ENCODE measurements around the gene PARP12.

PARP12 gene

GRCh38 chr7:139985811-139986210, 76.9 kb downstream of the PARP12 start:
- in situ Hi-C loops (cut with HindIII; ENCODE audit: low pct_ligation_motif_present, low pct_unique_long_range_greater_than_20kb, low sequenced_read_pairs), result no loop called here

GRCh38 chr7:139984642-139985539, 77.9 kb downstream of the PARP12 start:
- no peak for DNase-seq
- in situ Hi-C loops (cut with HindIII; ENCODE audit: low pct_ligation_motif_present, low pct_unique_long_range_greater_than_20kb, low sequenced_read_pairs), result no loop called here

More at GRCh38 chr7:139985811-139986210, 76.9 kb downstream of the PARP12 start:
- no peak for DNase-seq

GRCh38 chr7:139982927-139983920, 79.5 kb downstream of the PARP12 start:
- in situ Hi-C loops (cut with HindIII; ENCODE audit: low pct_ligation_motif_present, low pct_unique_long_range_greater_than_20kb, low sequenced_read_pairs), result no loop called here

GRCh38 chr7:139981511-139981895, 81.2 kb downstream of the PARP12 start:
- no peak for DNase-seq
- in situ Hi-C loops (cut with HindIII; ENCODE audit: low pct_ligation_motif_present, low pct_unique_long_range_greater_than_20kb, low sequenced_read_pairs), result no loop called here

More at GRCh38 chr7:139982927-139983920, 79.5 kb downstream of the PARP12 start:
- DNase-seq, result no peak

GRCh38 chr7:139976838-139977656, 85.7 kb downstream of the PARP12 start:
- no peak for DNase-seq
- in situ Hi-C loops (cut with HindIII; ENCODE audit: low pct_ligation_motif_present, low pct_unique_long_range_greater_than_20kb, low sequenced_read_pairs), result no loop called here

GRCh38 chr7:139976055-139976837, 86.5 kb downstream of the PARP12 start:
- no peak for DNase-seq
- in situ Hi-C loops (cut with HindIII; ENCODE audit: low pct_ligation_motif_present, low pct_unique_long_range_greater_than_20kb, low sequenced_read_pairs), result no loop called here

GRCh38 chr7:139974179-139974811, 88.5 kb downstream of the PARP12 start:
- DNase-seq, result no peak
- in situ Hi-C loops (cut with HindIII; ENCODE audit: low pct_ligation_motif_present, low pct_unique_long_range_greater_than_20kb, low sequenced_read_pairs), result no loop called here
